CD14-positive monocyte (primary cell): Measurements from ENCODE around the gene HSD11B2. TPM values are rescaled to one million over a fixed set of nuclear protein-coding genes. Genes with fewer than 3 reads are reported as not detected.

ENCODE experiments used
- DNase-seq, 3 donors: peaks; one replicate each; pipeline ENCODE4 v3.0.0-alpha.2; 2011 to 2022
- H2AFZ ChIP-seq: 2 replicates; pipeline ENCODE4 v1.6.0; 2012; ENCODE audit warnings: mild to moderate bottlenecking, low read depth, low read length, inconsistent platforms; ENCODE audit not compliant: insufficient read depth, poor library complexity, severe bottlenecking
- H3K27ac ChIP-seq, 2 donors: 1 replicate in 1 of 2; 2 replicates in 1 of 2; pipeline ENCODE4 v1.5.1; 2012 to 2013; ENCODE audit warnings: low read length in 2 of 2, control low read depth in 1 of 2, inconsistent platforms in 1 of 2, low read depth in 1 of 2, mild to moderate bottlenecking in 1 of 2
- H3K27me3 ChIP-seq, 2 donors: one replicate each; pipeline versions ENCODE4 v1.6.0 to v1.6.1; 2011 to 2013; ENCODE audit warnings: low read length in 2 of 2; ENCODE audit not compliant: control insufficient read depth in 2 of 2, insufficient read depth in 2 of 2
- H3K36me3 ChIP-seq, 2 donors: replicated peaks in 1 of 2; 1 replicate in 1 of 2; 2 replicates in 1 of 2; pipeline versions ENCODE4 v1.5.1 to v1.6.1; 2012 to 2013; ENCODE audit warnings: low read length in 2 of 2, control low read depth in 1 of 2, inconsistent platforms in 1 of 2, mild to moderate bottlenecking in 1 of 2; ENCODE audit not compliant: insufficient read depth in 2 of 2, control insufficient read depth in 1 of 2
- H3K4me1 ChIP-seq, 2 donors: 1 replicate in 1 of 2; 2 replicates in 1 of 2; pipeline versions ENCODE4 v1.5.1 to v1.6.1; 2012 to 2013; ENCODE audit warnings: low read length in 2 of 2, control low read depth in 1 of 2, inconsistent platforms in 1 of 2, mild to moderate bottlenecking in 1 of 2, moderate library complexity in 1 of 2; ENCODE audit not compliant: insufficient read depth in 2 of 2, control insufficient read depth in 1 of 2
- H3K4me2 ChIP-seq: replicated peaks from 2 replicates; pipeline ENCODE3; 2012; ENCODE audit warnings: low read length, moderate library complexity, mild to moderate bottlenecking; ENCODE audit not compliant: poor library complexity, severe bottlenecking; ENCODE audit errors: extremely low read depth
- H3K4me3 ChIP-seq, 3 experiments: fragments of 200-600 bp in 1 of 3; sonication (generic) in 1 of 3; replicated peaks in 1 of 3; 1 replicate in 2 of 3; 2 replicates in 1 of 3; pipeline ENCODE4 v1.5.1; 2011 to 2013; ENCODE audit warnings: low read length in 3 of 3, mild to moderate bottlenecking in 3 of 3, control low read depth in 2 of 3, low read depth in 2 of 3, inconsistent platforms in 1 of 3, moderate library complexity in 1 of 3
- H3K79me2 ChIP-seq: 2 replicates; pipeline ENCODE4 v1.6.0; 2012; ENCODE audit warnings: mild to moderate bottlenecking, control low read depth, inconsistent platforms, low read length, moderate library complexity; ENCODE audit not compliant: insufficient read depth
- H3K9ac ChIP-seq: 2 replicates; pipeline ENCODE4 v1.6.0; 2017; ENCODE audit warnings: low read length, mild to moderate bottlenecking; ENCODE audit not compliant: insufficient read depth, poor library complexity, severe bottlenecking
- H3K9me3 ChIP-seq, 2 donors: replicated peaks in 1 of 2; 1 replicate in 1 of 2; 2 replicates in 1 of 2; pipeline versions ENCODE4 v1.5.1 to v1.6.1; 2012 to 2013; ENCODE audit warnings: low read length in 2 of 2, control low read depth in 1 of 2; ENCODE audit not compliant: control insufficient read depth in 1 of 2, insufficient read depth in 1 of 2
- H4K20me1 ChIP-seq: 2 replicates; pipeline ENCODE4 v1.6.0; 2012; ENCODE audit warnings: mild to moderate bottlenecking, low read length, control low read depth, moderate library complexity; ENCODE audit not compliant: insufficient read depth
- H3K27ac Mint-ChIP-seq, 7 donors: one replicate each; pipeline ENCODE4 v1.8.0; 2020; ENCODE audit warnings: mild to moderate bottlenecking in 7 of 7, mixed read lengths in 7 of 7, moderate library complexity in 6 of 7, inconsistent platforms in 2 of 7
- H3K27me3 Mint-ChIP-seq, 3 donors: one replicate each; pipeline ENCODE4 v1.8.0; 2021 to 2022; ENCODE audit warnings: low read depth in 3 of 3, mild to moderate bottlenecking in 3 of 3, mixed read lengths in 3 of 3, moderate library complexity in 3 of 3, inconsistent platforms in 1 of 3
- H3K36me3 Mint-ChIP-seq, 2 donors: one replicate each; pipeline ENCODE4 v1.8.0; 2020; ENCODE audit warnings: mixed read lengths in 2 of 2, inconsistent platforms in 1 of 2, mild to moderate bottlenecking in 1 of 2
- H3K4me1 Mint-ChIP-seq: one replicate; pipeline ENCODE4 v1.8.0; 2020; ENCODE audit warnings: mild to moderate bottlenecking, mixed read lengths
- H3K4me3 Mint-ChIP-seq, 2 donors: one replicate each; pipeline ENCODE4 v1.8.0; 2020; ENCODE audit warnings: mild to moderate bottlenecking in 2 of 2, mixed read lengths in 2 of 2, moderate library complexity in 1 of 2
- H3K9me3 Mint-ChIP-seq, 7 donors: one replicate each; pipeline ENCODE4 v1.8.0; 2020 to 2022; ENCODE audit warnings: mixed read lengths in 7 of 7, mild to moderate bottlenecking in 6 of 7, moderate library complexity in 6 of 7, inconsistent platforms in 2 of 7
- CTCF ChIP-seq: fragments of 200-600 bp; IDR thresholded peaks from one replicate; pipeline ENCODE4 v1.8.0; 2022; ENCODE audit warnings: antibody characterized with exemption, mild to moderate bottlenecking
- whole genome bisulfite sequencing: methylation state at CpG from one replicate; pipeline ENCODE4 v1.1.5; 2013; ENCODE audit warnings: missing lambda C conversion rate; ENCODE audit not compliant: insufficient coverage; 5-methylcytosine and 5-hydroxymethylcytosine counted together
- intact Hi-C, 2 donors: fragments of 100-400 bp; cut with micrococcal nuclease; formaldehyde crosslinking; loops; one replicate each; pipeline versions ENCODE4 v1.15.0 to v1.15.1; 2023
- polyA plus RNA-seq, 3 donors: library from polyadenylated mRNA; depleted of rRNA in 1 of 3; unstranded in 2 of 3; stranded (reverse) in 1 of 3; fragments of 300-500 nt in 2 of 3; fragments of >200 nt in 1 of 3; fragmentation: Illumina TruSeq in 2 of 3; gene quantifications; 1 replicate in 2 of 3; 2 replicates in 1 of 3; pipeline ENCODE4 v1.2.3, GENCODE V29; 2012 to 2021

The HSD11B2 gene
- polyA plus RNA-seq, 3 donors: not detected

DNA sequence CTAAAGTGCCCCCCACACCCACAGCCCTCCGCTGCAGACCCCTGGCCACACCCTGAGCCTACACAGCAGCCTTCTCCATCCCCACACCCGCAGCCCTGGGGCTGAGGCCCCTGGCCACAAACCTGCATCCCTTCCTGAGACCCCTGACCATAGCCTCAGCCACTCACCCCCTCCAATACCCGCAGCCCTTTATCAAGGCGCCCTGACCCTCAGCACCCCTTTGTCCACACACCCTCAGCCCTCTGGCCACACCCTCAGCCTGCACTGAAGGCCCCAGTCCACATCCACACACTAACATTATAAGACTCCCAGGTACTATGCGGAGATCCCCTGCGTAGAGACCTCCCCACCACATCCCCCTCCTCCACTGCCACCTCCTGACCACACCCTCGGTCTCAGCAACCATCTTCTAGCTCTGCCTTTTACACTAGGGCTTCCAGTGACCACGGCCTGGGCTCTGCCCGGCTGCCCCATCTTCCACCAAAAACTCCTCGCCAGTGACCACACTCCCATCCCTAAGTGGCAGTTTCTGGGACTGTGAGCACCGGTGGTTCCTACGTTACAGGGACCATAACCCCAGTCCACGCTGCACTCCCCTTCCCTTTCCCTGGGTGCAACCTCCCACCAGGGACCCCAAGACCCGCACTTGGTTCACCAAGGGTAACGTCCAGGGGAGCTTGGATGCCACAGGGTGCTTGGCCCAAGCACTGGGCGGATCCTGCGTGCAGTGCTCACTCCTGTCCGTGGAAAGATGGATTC is 38.4 kb upstream of the HSD11B2 start:
- peaks cover 76 to 79% of the 10 kb centered on the region in 2 donors for H3K4me1 ChIP-seq
- no peaks in the 10 kb centered on the region for H3K36me3 ChIP-seq
- H3K27me3 Mint-ChIP-seq: peaks cover 19 to 46% (median 28%) of the 10 kb centered on the region in 3 donors
- H3K27ac ChIP-seq: no peak overlapping the region
- H3K4me3 ChIP-seq: peak overlapping the region; percentile 33 to 78 (median 77)
- no peak overlapping the region for H2AFZ ChIP-seq
- peaks cover 0 to 19% of the 10 kb centered on the region in 2 donors for H3K27me3 ChIP-seq
- peak overlapping the region in 5 of 7 donors; percentile 15 to 88 (median 78) for H3K27ac Mint-ChIP-seq
- no peak overlapping the region for H3K9ac ChIP-seq
- peak overlapping the region; percentile 87 for H3K4me2 ChIP-seq
- peak overlapping the region; percentile 83 to 92 for H3K4me3 Mint-ChIP-seq
- DNase-seq: no peak
- WGBS: 89% methylated on average over 18 of the region's 18 CpGs
- peaks cover 0 to 8% (median 0%) of the 10 kb centered on the region in 7 donors for H3K9me3 Mint-ChIP-seq
- peaks cover 67% of the 10 kb centered on the region for H3K4me1 Mint-ChIP-seq
- no peaks in the 10 kb centered on the region for H3K79me2 ChIP-seq
- H4K20me1 ChIP-seq: peaks cover 55% of the 10 kb centered on the region
- intact Hi-C loops: no loop called here
- peaks cover 16 to 26% of the 10 kb centered on the region in 2 donors for H3K36me3 Mint-ChIP-seq
- no peaks in the 10 kb centered on the region for H3K9me3 ChIP-seq
- no peak for TF ChIP-seq CTCF

DNA sequence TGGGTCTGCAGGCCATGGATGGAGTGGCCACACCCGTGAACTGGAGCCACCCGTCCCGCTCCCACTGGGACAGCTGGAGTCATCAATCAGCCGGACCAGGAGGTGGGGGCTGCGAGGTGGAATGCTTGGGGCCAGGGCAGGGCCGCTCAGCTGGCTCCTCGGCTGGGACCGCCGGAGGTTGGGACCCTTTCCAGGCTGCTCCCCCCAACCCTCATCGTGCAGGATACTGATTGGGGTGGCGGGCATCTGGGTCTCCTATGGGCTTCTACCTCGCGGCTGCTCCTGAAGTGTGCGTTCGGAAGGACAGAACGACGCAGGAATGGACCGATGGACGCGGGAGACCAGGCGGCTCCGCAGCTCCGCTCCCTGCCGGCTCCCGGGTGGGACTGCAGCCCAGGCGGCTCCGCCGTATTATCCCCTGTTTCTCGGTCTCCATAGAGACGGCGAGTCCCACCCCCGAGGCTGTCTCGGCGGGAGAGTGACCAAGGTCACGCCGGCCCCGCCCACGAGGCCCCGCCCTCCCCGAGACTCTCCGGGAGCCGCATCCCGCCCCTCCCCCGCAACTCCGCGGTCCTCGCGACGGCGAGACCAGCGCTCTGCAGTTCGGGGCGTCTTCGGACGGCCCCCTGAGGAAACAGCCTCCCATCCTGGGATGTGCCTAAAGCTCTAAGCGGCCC is 37.7 kb upstream of the HSD11B2 start, which contains the start of gene TPPP3:
Gene TPPP3, minus strand, starts transcription at position 388 of the 677 bp plus-strand sequence. CDS start 2,387 bp downstream, outside the sequence.
- Histone ChIP-seq H3K79me2 (no peaks in the 10 kb centered on the region), H3K4me2 (peak within 1 kb of the TSS; percentile 87), H3K27me3 (peaks cover 0 to 19% of the 10 kb centered on the region in 2 donors), H4K20me1 (peaks cover 55% of the 10 kb centered on the region), H3K36me3 (no peaks in the 10 kb centered on the region), H3K9ac (peak within 1 kb of the TSS; percentile 71), H3K4me3 (peak within 1 kb of the TSS; percentile 42 to 78 (median 77)), H3K9me3 (no peaks in the 10 kb centered on the region), H2AFZ (peak within 1 kb of the TSS; percentile 88), H3K4me1 (peaks cover 76 to 79% of the 10 kb centered on the region in 2 donors), H3K27ac (peak within 1 kb of the TSS; percentile 41 to 80)
- peak; percentile 84 to 89 (median 85) for DNase-seq
- H3K36me3 Mint-ChIP-seq: peaks cover 13 to 23% of the 10 kb centered on the region in 2 donors
- intact Hi-C loops: no loop called here
- H3K27ac Mint-ChIP-seq: peak within 1 kb of the TSS; percentile 62 to 93 (median 86)
- peaks cover 67% of the 10 kb centered on the region for H3K4me1 Mint-ChIP-seq
- H3K4me3 Mint-ChIP-seq: peak within 1 kb of the TSS; percentile 83 to 92
- WGBS: 9% methylated on average over 47 of the region's 56 CpGs
- TF ChIP-seq CTCF: peak; percentile 81
- peaks cover 0 to 8% (median 0%) of the 10 kb centered on the region in 7 donors for H3K9me3 Mint-ChIP-seq
- H3K27me3 Mint-ChIP-seq: peaks cover 16 to 45% (median 28%) of the 10 kb centered on the region in 3 donors
